Measurements from ENCODE around the gene IFITM1. TPM values are rescaled to one million over a fixed set of nuclear protein-coding genes. Genes with fewer than 3 reads are reported as not detected.
A peak's percentile ranks its signal among the peaks of the same experiment; 100 is the strongest.
"Not testable (repeated sequence)": the region's sequence is repeated elsewhere in the genome, so short reads cannot be mapped to it uniquely, and the experiment has no call there.

The IFITM1 gene
- polyA plus RNA-seq, 1 donor, result 137 TPM

DNA sequence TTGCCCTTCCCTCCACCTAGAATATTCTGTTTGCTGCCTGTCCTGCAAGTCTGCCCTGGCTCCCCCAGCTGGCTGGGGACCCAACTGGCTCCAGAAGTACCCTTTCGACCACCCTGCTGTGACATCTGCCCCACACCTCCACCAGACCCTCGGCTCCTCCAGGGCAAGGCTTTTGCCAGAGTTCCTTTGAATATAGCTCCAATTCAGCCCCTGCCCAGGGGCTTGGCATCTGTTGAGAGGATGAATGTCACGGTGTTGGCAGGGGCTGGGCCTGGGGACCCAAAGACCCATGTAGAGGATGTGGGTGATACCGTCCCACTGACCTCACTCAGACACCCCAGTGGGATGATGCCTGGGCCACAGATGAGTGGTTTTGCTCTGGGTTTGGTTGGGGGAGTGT, 31.7 kb upstream of the IFITM1 start:
- Histone ChIP-seq H3K36me3 (ENCODE audit: control insufficient read depth, insufficient read depth, low read length) (peaks cover 39% of the 10 kb centered on the region), H3K27ac (ENCODE audit: low read length) (peak overlapping the region; percentile 73), H3K4me3 (ENCODE audit: low read length) (peak overlapping the region; percentile 61), H3K27me3 (ENCODE audit: control insufficient read depth, insufficient read depth, low read length) (peaks cover 44% of the 10 kb centered on the region), H3K4me1 (ENCODE audit: control insufficient read depth, insufficient read depth, low read length) (peaks cover 24% of the 10 kb centered on the region), H3K9me3 (ENCODE audit: control insufficient read depth, low read depth, low read length) (peaks cover 8% of the 10 kb centered on the region)
- no CpG with 5 or more reads among the region's 4 CpGs for WGBS (ENCODE audit: insufficient coverage, low lambda C conversion rate)
- DNase-seq, result no peak

DNA sequence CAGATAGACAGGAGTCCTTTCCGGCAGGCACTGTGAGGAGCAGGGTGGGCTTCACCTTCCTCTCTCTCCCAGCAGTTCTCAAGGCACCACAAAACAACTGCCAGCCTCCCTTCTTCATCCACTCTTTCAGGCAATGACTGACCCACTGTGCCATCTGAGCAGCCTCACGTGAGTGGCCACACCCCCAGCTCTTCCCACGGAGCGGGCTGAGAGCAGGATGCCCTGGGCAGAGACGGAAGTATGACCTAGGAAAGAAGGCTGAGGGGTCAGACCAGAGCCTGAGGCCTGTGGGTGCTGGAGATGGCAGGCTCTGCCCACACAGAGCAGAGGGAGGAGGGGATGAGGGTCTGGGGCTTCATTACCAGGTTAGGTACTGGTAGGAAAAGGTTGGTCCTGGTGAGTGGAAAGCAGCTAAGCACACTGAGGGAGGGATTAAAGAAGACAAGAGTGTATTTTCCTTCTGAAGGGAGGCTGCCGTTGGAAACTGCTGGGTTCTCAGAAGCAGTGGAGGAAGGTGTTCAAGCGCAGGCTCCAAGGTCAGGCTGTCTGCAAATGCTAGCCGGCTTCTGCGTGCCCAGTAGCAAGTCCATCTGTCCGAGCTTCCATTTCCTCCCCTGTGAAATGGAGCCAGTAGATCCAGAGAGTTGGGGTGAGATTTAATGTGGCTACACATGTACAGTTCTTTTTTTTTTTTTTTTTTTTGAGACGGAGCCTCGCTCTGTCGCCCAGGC, 31.0 kb upstream of the IFITM1 start:
- peaks cover 21% of the 10 kb centered on the region for H3K4me1 ChIP-seq (ENCODE audit: control insufficient read depth, insufficient read depth, low read length)
- H3K27ac ChIP-seq (ENCODE audit: low read length), result peak overlapping the region; percentile 73
- peaks cover 8% of the 10 kb centered on the region for H3K9me3 ChIP-seq (ENCODE audit: control insufficient read depth, low read depth, low read length)
- peak in 1 of 2 donors; percentile 43 for DNase-seq
- H3K36me3 ChIP-seq (ENCODE audit: control insufficient read depth, insufficient read depth, low read length), result peaks cover 39% of the 10 kb centered on the region
- WGBS (ENCODE audit: insufficient coverage, low lambda C conversion rate), result 10% methylated on average over 2 of the region's 13 CpGs
- peaks cover 45% of the 10 kb centered on the region for H3K27me3 ChIP-seq (ENCODE audit: control insufficient read depth, insufficient read depth, low read length)
- H3K4me3 ChIP-seq (ENCODE audit: low read length), result peak overlapping the region; percentile 61

DNA sequence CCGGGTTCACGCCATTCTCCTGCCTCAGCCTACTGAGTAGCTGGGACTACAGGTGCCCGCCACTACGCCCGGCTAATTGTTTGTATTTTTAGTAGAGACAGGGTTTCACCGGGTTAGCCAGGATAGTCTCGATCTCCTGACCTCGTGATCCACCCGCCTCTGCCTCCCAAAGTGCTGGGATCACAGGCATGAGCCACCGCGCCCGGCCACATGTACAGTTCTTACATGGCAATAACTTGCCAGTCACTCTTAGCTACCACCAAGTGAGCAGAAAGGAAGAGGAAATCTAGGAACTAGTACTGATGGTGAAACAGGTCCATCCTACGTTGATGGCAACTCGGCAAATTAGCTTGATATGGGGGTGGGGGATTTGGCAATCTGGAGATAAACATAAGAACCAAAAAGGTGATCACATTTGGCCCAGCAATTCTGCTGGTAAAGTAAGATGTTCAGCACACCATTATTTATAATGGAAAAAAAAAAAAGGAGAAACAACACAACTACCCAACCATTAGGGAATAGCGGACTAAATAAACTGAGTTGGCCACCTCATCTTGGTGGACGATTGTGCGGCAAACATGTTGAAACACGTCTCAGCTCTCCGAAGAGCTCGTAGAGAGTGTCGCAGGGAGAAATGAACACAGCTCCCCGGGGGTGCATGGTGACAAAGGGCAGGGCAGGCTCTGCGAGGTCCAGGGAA, 30.3 kb upstream of the IFITM1 start:
- peaks cover 39% of the 10 kb centered on the region for H3K36me3 ChIP-seq (ENCODE audit: control insufficient read depth, insufficient read depth, low read length)
- WGBS (ENCODE audit: insufficient coverage, low lambda C conversion rate), result no CpG with 5 or more reads among the region's 23 CpGs
- no peak for DNase-seq
- H3K4me1 ChIP-seq (ENCODE audit: control insufficient read depth, insufficient read depth, low read length), result peaks cover 14% of the 10 kb centered on the region
- peak overlapping the region; percentile 4 for H3K27ac ChIP-seq (ENCODE audit: low read length)
- peak overlapping the region; percentile 61 for H3K4me3 ChIP-seq (ENCODE audit: low read length)
- H3K9me3 ChIP-seq (ENCODE audit: control insufficient read depth, low read depth, low read length), result peaks cover 8% of the 10 kb centered on the region
- peaks cover 43% of the 10 kb centered on the region for H3K27me3 ChIP-seq (ENCODE audit: control insufficient read depth, insufficient read depth, low read length)

DNA sequence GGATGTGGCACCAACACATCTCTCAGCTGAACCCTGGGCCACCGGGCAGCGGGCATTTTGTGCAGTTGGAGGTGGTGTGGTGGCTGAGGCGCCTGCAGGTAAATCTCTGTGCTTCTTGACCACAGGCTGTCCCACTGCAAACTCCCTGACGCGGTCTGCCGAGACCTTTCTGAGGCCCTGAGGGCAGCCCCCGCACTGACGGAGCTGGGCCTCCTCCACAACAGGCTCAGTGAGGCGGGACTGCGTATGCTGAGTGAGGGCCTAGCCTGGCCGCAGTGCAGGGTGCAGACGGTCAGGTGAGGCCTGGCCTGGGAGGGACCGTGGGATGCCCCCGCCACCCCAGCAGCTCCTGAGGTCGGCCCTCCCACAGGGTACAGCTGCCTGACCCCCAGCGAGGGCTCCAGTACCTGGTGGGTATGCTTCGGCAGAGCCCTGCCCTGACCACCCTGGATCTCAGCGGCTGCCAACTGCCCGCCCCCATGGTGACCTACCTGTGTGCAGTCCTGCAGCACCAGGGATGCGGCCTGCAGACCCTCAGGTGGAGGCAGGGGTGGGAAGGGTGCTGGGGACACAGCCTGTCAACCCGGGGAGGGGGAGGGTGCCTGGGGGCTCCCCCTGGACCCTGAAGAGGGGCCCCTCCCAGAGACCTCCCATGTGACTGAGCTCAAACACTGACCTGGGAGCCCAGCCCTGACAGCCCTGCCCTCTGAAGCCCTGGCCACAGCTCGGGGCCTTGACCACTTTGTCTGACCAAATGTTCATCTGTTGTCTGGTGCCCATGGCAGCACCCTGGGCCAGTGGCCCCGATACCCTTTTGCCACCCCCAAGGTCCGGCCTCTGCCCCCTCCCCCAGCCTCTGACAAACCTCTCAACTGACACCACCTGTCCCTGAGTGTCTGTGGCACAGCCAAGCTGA, 29.5 kb upstream of the IFITM1 start:
- Histone ChIP-seq H3K27ac (ENCODE audit: low read length) (no peak overlapping the region), H3K9me3 (ENCODE audit: control insufficient read depth, low read depth, low read length) (peaks cover 8% of the 10 kb centered on the region), H3K36me3 (ENCODE audit: control insufficient read depth, insufficient read depth, low read length) (peaks cover 39% of the 10 kb centered on the region), H3K4me1 (ENCODE audit: control insufficient read depth, insufficient read depth, low read length) (peaks cover 14% of the 10 kb centered on the region), H3K4me3 (ENCODE audit: low read length) (no peak overlapping the region), H3K27me3 (ENCODE audit: control insufficient read depth, insufficient read depth, low read length) (peaks cover 38% of the 10 kb centered on the region)
- no CpG with 5 or more reads among the region's 24 CpGs for WGBS (ENCODE audit: insufficient coverage, low lambda C conversion rate)
- DNase-seq, result no peak

DNA sequence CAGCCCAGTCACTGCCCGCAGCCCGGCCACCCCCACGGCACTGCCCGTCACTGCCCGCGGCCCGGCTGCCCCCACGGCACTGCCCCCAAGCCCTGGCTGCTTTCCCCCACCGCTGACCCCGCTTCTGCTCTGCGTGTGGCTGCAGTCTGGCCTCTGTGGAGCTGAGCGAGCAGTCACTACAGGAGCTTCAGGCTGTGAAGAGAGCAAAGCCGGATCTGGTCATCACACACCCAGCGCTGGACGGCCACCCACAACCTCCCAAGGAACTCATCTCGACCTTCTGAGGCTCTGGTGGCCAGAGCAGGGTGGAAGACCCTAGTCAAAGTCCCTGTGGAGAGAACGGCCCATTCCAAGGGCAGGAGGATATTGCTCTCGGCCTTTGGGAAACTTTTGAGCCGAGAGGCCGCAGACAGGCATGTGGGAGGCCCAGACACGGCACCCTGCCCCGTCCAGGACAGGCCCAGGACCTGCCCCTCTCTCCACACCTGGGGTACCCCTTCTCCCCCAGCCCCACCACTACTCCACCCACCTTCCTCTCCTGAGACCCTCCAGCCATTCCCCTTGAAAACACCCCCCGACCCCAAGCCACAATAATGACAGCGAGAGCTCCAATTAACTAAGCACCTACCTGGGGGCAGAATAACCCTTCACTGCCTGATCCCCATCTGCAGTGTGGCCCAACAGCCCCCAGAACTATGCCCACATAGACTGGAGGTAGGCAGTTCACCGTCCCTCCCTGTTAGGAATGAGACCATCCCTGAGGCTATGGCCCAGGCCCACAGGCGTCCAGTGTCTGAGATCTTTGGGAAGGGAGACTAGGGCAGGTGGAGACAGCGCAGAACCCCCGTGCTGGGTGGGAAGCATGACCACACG, 28.6 kb upstream of the IFITM1 start:
- Histone ChIP-seq H3K27me3 (ENCODE audit: control insufficient read depth, insufficient read depth, low read length) (peaks cover 30% of the 10 kb centered on the region), H3K4me3 (ENCODE audit: low read length) (no peak overlapping the region), H3K27ac (ENCODE audit: low read length) (peak overlapping the region; percentile 22), H3K36me3 (ENCODE audit: control insufficient read depth, insufficient read depth, low read length) (peaks cover 39% of the 10 kb centered on the region), H3K4me1 (ENCODE audit: control insufficient read depth, insufficient read depth, low read length) (peaks cover 20% of the 10 kb centered on the region), H3K9me3 (ENCODE audit: control insufficient read depth, low read depth, low read length) (peaks cover 8% of the 10 kb centered on the region)
- no peak for DNase-seq
- WGBS (ENCODE audit: insufficient coverage, low lambda C conversion rate), result no CpG with 5 or more reads among the region's 29 CpGs

DNA sequence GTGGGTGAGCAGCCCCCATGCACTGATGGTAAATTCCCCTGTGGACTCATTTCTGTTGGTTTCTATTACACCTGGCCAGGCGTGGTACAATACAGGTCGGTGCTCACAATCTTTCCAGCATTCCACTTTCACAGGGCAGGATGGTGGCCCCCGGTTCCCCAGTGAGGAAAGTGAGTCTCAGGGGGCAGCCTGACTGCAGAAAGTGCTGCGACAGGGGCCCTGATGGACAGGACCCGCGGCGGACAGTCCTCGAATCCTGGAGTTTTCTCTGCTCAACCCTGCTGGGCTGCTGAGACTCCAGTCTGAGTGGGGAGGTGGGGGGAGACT, 28.0 kb upstream of the IFITM1 start:
- Histone ChIP-seq H3K9me3 (ENCODE audit: control insufficient read depth, low read depth, low read length) (peaks cover 8% of the 10 kb centered on the region), H3K4me1 (ENCODE audit: control insufficient read depth, insufficient read depth, low read length) (peaks cover 26% of the 10 kb centered on the region), H3K4me3 (ENCODE audit: low read length) (no peak overlapping the region), H3K27me3 (ENCODE audit: control insufficient read depth, insufficient read depth, low read length) (peaks cover 26% of the 10 kb centered on the region), H3K27ac (ENCODE audit: low read length) (peak overlapping the region; percentile 22), H3K36me3 (ENCODE audit: control insufficient read depth, insufficient read depth, low read length) (peaks cover 40% of the 10 kb centered on the region)
- DNase-seq, result no peak
- WGBS (ENCODE audit: insufficient coverage, low lambda C conversion rate), result no CpG with 5 or more reads among the region's 8 CpGs

DNA sequence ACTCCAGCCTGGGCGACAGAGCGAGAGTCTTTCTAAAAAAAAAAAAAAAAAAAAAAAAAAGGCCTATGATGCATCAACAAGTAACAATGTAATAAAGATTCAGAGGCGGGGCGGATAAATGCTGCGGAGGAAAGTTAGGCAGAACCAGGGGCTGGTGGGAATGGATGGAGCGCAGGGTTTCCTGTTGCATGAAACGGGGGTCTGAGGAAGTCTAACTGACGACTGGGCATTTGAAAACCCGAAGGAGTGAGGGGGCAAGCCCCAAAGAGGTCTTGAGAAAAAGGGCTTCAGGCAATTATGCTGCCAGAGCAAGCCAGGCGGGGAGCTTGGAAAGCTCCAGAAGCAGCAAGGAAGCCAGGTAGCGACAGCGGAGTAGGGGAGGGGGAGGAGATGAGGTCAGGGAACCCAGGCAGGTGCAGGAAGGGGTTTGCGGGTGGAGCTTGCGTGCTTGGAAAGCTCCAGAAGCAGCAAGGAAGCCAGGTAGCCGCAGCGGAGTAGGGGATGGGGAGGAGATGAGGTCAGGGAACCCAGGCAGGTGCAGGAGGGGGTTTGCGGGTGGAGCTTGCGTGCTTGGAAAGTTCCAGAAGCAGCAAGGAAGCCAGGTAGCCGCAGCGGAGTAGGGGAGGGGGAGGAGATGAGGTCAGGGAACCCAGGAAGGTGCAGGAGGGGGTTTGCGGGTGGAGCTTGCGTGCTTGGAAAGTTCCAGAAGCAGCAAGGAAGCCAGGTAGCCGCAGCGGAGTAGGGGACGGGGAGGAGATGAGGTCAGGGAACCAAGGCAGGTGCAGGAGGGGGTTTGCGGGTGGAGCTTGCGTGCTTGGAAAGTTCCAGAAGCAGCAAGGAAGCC, 26.6 kb upstream of the IFITM1 start:
- peak in 1 of 2 donors; percentile 77 for DNase-seq
- Histone ChIP-seq H3K27ac (ENCODE audit: low read length) (peak overlapping the region; percentile 85), H3K4me1 (ENCODE audit: control insufficient read depth, insufficient read depth, low read length) (peaks cover 26% of the 10 kb centered on the region), H3K36me3 (ENCODE audit: control insufficient read depth, insufficient read depth, low read length) (peaks cover 36% of the 10 kb centered on the region), H3K27me3 (ENCODE audit: control insufficient read depth, insufficient read depth, low read length) (peaks cover 13% of the 10 kb centered on the region), H3K4me3 (ENCODE audit: low read length) (peak overlapping the region; percentile 57)
- no CpG with 5 or more reads among the region's 27 CpGs for WGBS (ENCODE audit: insufficient coverage, low lambda C conversion rate)
- H3K9me3 ChIP-seq (ENCODE audit: control insufficient read depth, low read depth, low read length), result not testable (repeated sequence)

DNA sequence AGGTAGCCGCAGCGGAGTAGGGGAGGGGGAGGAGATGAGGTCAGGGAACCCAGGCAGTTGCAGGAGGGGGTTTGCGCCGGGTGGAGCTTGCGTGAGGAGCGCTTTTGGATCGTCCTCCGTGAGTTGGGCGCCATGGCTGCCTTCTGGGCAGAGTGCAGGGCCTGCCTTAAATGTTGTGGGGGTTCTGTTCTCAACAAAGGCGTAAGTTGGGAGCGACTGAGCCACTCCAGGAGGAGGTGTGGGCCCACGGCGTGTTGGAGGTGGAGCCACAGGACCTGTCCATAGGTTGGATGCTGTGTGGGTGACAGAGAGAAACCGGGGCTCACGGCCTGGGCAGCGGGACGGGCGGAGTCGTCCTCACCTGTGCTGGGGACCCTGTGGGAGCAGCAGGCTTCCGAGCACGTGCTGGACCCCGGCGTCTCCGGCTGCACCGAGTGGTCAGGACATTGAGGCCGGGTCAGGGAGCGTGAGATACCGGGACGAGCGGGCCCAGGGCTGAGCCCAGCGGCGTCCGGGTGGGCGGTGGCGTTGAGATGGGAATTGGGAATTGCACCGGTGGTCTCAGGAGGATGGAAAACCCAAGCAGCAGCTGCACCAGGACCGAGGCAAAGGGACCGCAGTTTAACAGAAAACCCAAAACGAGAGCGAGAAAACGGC, 25.9 kb upstream of the IFITM1 start:
- peaks cover 5% of the 10 kb centered on the region for H3K9me3 ChIP-seq (ENCODE audit: control insufficient read depth, low read depth, low read length)
- H3K4me1 ChIP-seq (ENCODE audit: control insufficient read depth, insufficient read depth, low read length), result peaks cover 23% of the 10 kb centered on the region
- H3K27me3 ChIP-seq (ENCODE audit: control insufficient read depth, insufficient read depth, low read length), result peaks cover 6% of the 10 kb centered on the region
- H3K27ac ChIP-seq (ENCODE audit: low read length), result peak overlapping the region; percentile 85
- H3K36me3 ChIP-seq (ENCODE audit: control insufficient read depth, insufficient read depth, low read length), result peaks cover 38% of the 10 kb centered on the region
- peak in 1 of 2 donors; percentile 82 for DNase-seq
- peak overlapping the region; percentile 57 for H3K4me3 ChIP-seq (ENCODE audit: low read length)
- no CpG with 5 or more reads among the region's 41 CpGs for WGBS (ENCODE audit: insufficient coverage, low lambda C conversion rate)
